Measurements from ENCODE around the gene COLEC11.

The COLEC11 gene

DNA sequence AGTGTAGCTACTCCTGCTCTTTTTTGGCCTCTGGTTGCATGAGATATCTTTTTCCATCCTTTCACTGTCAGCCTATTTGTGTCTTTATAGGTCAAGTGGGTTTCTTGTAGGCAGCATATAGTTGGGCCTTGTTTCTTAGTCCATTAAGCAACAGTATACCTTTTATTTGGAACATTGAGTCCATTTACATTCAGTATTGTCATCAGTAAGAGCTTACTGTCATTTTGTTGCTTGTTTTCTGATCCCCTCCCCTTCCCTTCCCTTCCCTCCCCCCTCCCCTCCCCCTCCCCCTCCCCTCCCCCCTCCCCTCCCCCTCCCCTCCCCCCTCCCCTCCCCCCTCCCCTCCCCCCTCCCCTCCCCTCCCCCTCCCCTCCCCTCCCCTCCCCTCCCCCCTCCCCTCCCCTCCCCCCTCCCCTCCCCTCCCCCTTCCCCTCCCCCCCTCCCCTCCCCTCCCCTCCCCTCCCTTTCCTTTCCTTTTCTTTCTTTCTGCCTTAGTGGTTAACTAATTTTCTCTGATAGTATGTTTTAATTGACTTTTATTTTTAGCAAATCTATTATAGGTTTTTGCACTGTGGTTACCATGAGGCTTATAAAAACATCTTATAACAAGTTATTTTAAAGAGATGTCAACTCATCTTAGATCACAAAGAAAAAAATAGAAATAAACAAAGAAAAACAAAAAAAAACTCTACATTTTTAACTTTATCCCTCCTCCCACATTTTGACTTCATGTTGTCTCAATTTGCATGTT is 95.3 kb downstream of the COLEC11 start:
- ChIA-PET CTCF (interaction anchor here (1.3 kb wide), 1 partner anchor 46 kb away, joined by 3 read pairs; no protein-coding TSS in a partner anchor), POLR2A (no interaction called here)
- H3K27me3 ChIP-seq (replicated peaks in 2 of 5; ENCODE audit: control insufficient read depth in 4 of 5, insufficient read depth in 5 of 5, low read length in 4 of 5): peaks cover 0 to 11% (median 0%) of the 10 kb centered on the region in 5 experiments
- no peaks in the 10 kb centered on the region for H3K36me3 ChIP-seq (ENCODE audit: control insufficient read depth in 4 of 4, insufficient read depth in 4 of 4, low read length in 3 of 4)
- H3K4me1 ChIP-seq (ENCODE audit: control extremely low read depth in 1 of 4, control insufficient read depth in 4 of 4, insufficient read depth in 4 of 4, low read length in 3 of 4): no peaks in the 10 kb centered on the region
- H3K27ac ChIP-seq (ENCODE audit: insufficient read depth in 1 of 2, low read depth in 1 of 2, low read length in 2 of 2, poor library complexity in 1 of 2, severe bottlenecking in 2 of 2): no peak overlapping the region
- peak in 2 of 3 donors; percentile 1 to 10 for DNase-seq
- no peak overlapping the region for H3K4me3 ChIP-seq (ENCODE audit: control insufficient read depth in 1 of 7, extremely low read depth in 1 of 7, insufficient read depth in 4 of 7, low read depth in 2 of 7, low read length in 6 of 7)
- H3K9me3 ChIP-seq (ENCODE audit: control extremely low read depth in 1 of 5, control insufficient read depth in 4 of 5, insufficient read depth in 2 of 5, low read depth in 1 of 5, low read length in 4 of 5): peaks cover 0 to 10% (median 0%) of the 10 kb centered on the region in 5 experiments

DNA sequence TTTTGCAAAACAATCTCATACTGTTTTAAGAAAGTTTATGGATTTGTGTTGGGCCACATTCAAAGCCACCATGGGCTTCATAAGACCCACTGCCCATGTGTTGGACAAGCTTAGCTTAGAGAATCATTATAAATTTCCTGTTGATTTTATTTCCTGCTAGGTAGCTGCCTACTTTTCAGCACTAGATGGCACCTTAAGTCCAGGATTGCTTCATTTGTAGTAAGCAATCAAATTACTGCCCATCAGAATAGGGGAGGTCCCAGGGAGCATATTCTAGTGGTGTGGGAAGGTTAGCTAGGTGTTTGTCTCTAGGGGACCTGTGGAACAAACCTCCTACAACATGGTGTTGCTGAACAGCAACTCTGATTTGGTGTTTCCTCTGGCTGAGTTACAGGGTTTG is 97.5 kb downstream of the COLEC11 start:
- no peaks in the 10 kb centered on the region for H3K4me1 ChIP-seq (ENCODE audit: control extremely low read depth in 1 of 4, control insufficient read depth in 4 of 4, insufficient read depth in 4 of 4, low read length in 3 of 4)
- H3K27ac ChIP-seq (ENCODE audit: insufficient read depth in 1 of 2, low read depth in 1 of 2, low read length in 2 of 2, poor library complexity in 1 of 2, severe bottlenecking in 2 of 2): no peak overlapping the region
- peaks cover 0 to 10% (median 0%) of the 10 kb centered on the region in 5 experiments for H3K9me3 ChIP-seq (ENCODE audit: control extremely low read depth in 1 of 5, control insufficient read depth in 4 of 5, insufficient read depth in 2 of 5, low read depth in 1 of 5, low read length in 4 of 5)
- H3K4me3 ChIP-seq (ENCODE audit: control insufficient read depth in 1 of 7, extremely low read depth in 1 of 7, insufficient read depth in 4 of 7, low read depth in 2 of 7, low read length in 6 of 7): no peak overlapping the region
- CTCF ChIA-PET: interaction anchor here (0.6 to 1.5 kb wide), 11 partner anchors 10 to 1671 kb away, joined by 3 to 6 read pairs (median 3); no protein-coding TSS in a partner anchor
- H3K36me3 ChIP-seq (ENCODE audit: control insufficient read depth in 4 of 4, insufficient read depth in 4 of 4, low read length in 3 of 4): no peaks in the 10 kb centered on the region
- POLR2A ChIA-PET: interaction anchor here (0.6 kb wide), 1 partner anchor 141 kb away, joined by 3 read pairs; no protein-coding TSS in a partner anchor
- DNase-seq: peak; percentile 19 to 30 (median 30)
- H3K27me3 ChIP-seq (replicated peaks in 2 of 5; ENCODE audit: control insufficient read depth in 4 of 5, insufficient read depth in 5 of 5, low read length in 4 of 5): peaks cover 0 to 12% (median 0%) of the 10 kb centered on the region in 5 experiments
